Measurements from ENCODE around the gene ADGRL3. TPM values are rescaled to one million over a fixed set of nuclear protein-coding genes. Genes with fewer than 3 reads are reported as not detected.

Gene ADGRL3
- total RNA-seq, 1 donor from 2014 or later, result not detected

DNA sequence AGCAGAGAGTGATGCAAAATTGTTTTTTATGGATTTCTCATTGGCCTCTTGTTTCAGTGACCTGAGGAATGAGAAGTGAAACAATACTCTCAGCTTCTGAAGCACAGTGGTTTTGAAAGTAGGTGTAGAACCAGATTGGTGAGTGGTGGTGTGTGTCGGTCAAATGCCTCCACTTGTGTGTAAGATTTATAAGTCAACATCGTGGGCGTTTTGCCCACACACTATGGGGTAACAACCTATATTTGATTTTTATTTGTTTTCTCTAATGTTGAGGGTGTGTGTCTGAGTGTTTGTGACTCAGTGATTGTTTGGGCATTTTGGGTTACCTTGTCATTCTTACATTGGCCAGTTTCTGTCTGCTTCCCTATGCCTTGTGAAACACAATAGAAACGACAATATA is 23.3 kb downstream of the ADGRL3 start:
- TF ChIP-seq, protein P1, sequence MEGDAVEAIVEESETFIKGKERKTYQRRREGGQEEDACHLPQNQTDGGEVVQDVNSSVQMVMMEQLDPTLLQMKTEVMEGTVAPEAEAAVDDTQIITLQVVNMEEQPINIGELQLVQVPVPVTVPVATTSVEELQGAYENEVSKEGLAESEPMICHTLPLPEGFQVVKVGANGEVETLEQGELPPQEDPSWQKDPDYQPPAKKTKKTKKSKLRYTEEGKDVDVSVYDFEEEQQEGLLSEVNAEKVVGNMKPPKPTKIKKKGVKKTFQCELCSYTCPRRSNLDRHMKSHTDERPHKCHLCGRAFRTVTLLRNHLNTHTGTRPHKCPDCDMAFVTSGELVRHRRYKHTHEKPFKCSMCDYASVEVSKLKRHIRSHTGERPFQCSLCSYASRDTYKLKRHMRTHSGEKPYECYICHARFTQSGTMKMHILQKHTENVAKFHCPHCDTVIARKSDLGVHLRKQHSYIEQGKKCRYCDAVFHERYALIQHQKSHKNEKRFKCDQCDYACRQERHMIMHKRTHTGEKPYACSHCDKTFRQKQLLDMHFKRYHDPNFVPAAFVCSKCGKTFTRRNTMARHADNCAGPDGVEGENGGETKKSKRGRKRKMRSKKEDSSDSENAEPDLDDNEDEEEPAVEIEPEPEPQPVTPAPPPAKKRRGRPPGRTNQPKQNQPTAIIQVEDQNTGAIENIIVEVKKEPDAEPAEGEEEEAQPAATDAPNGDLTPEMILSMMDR (IDR thresholded peaks at IDR 0.05), result no peak
- H3K9me3 Mint-ChIP-seq, result peaks cover 2% of the 10 kb centered on the region
- intact Hi-C loops (cut with micrococcal nuclease), result no loop called here
- CTCF ChIA-PET, result no interaction called here
- DNase-seq (no peak), ATAC-seq (ENCODE audit: low read depth) (no peak)
- POLR2A ChIA-PET, result no interaction called here
- H3K4me1 Mint-ChIP-seq, result no peaks in the 10 kb centered on the region
- H3K36me3 Mint-ChIP-seq (ENCODE audit: low read depth), result no peaks in the 10 kb centered on the region
- no peak overlapping the region for H3K27ac Mint-ChIP-seq
- H3K27me3 Mint-ChIP-seq, result no peaks in the 10 kb centered on the region
- no peak overlapping the region for H3K4me3 Mint-ChIP-seq

DNA sequence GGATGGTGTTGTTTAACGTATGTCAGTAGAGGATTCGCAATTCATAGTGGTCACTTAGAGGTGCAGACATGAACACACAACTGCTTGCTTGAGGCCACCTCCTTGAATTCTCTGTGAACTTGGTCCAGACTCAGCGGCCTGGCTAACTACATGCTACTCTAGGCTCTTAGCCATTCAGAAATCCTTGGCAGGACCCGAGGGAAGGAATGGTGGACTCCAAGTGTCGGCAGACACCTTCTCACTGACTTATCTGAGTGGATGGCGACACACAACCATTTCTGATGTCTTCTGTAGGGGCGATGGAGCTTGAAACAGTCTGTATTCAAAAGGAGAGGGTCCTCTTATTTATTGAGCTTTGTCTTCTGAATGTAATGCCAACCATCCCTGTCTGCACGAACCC is 24.4 kb downstream of the ADGRL3 start:
- Mint-ChIP-seq H3K4me3 (no peak overlapping the region), H3K9me3 (peaks cover 2% of the 10 kb centered on the region), H3K4me1 (no peaks in the 10 kb centered on the region), H3K27ac (no peak overlapping the region), H3K27me3 (no peaks in the 10 kb centered on the region), H3K36me3 (ENCODE audit: low read depth) (no peaks in the 10 kb centered on the region)
- no peak for DNase-seq
- intact Hi-C loops (cut with micrococcal nuclease), result no loop called here
- ChIA-PET CTCF (no interaction called here), POLR2A (no interaction called here)
- ATAC-seq (ENCODE audit: low read depth), result no peak
- TF ChIP-seq, protein P1 (IDR thresholded peaks at IDR 0.05), result no peak

DNA sequence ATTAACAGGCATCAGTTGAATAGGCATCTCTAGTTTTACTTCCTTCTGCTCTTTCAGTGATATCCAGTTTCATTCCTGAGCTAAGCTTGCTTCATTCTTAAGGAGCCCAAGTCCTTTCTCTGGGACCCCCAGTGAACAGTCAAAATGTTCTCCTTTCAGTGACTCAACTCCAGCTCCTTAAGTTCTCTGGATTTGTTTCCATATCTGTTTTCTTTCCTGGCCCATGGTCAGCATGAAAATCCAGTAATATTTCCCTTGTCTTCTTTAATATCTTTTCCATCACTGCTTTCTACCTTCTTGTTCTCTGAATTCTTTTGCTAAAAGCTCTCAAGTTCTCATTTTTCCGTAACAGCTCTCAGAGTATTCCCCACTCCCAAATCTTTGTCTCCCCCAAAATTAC is 25.5 kb downstream of the ADGRL3 start:
- TF ChIP-seq, protein P1 (IDR thresholded peaks at IDR 0.05), result no peak
- no peaks in the 10 kb centered on the region for H3K4me1 Mint-ChIP-seq
- ChIA-PET CTCF (no interaction called here), POLR2A (no interaction called here)
- intact Hi-C loops (cut with micrococcal nuclease), result no loop called here
- H3K27ac Mint-ChIP-seq, result no peak overlapping the region
- no peaks in the 10 kb centered on the region for H3K27me3 Mint-ChIP-seq
- H3K4me3 Mint-ChIP-seq, result no peak overlapping the region
- peaks cover 2% of the 10 kb centered on the region for H3K9me3 Mint-ChIP-seq
- no peak for DNase-seq
- ATAC-seq (ENCODE audit: low read depth), result no peak
- no peaks in the 10 kb centered on the region for H3K36me3 Mint-ChIP-seq (ENCODE audit: low read depth)

DNA sequence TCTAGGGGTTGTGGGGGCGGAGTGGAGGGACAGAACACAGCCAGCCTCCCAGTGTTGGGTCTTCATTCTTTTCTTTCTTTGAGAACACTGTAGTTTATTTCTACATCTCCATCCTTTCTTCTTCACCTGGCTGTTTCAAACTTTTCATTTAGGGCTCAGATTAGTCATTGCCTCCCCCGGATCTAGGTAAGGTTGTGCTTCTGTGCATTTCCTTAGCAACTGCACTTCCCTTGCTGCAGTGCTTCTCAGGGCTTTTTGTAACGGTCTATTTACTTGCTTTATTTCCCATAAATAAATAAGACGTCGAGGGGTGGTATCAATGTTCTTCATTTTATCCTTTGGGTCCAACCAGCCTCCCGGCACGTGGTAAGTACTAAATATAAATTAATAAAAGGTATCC is 31.3 kb downstream of the ADGRL3 start:
- peaks cover 6% of the 10 kb centered on the region for H3K9me3 Mint-ChIP-seq
- H3K27me3 Mint-ChIP-seq, result no peaks in the 10 kb centered on the region
- ATAC-seq (ENCODE audit: low read depth), result no peak
- H3K27ac Mint-ChIP-seq, result no peak overlapping the region
- DNase-seq, result no peak
- ChIA-PET POLR2A (no interaction called here), CTCF (no interaction called here)
- H3K36me3 Mint-ChIP-seq (ENCODE audit: low read depth), result no peaks in the 10 kb centered on the region
- intact Hi-C loops (cut with micrococcal nuclease), result no loop called here
- no peaks in the 10 kb centered on the region for H3K4me1 Mint-ChIP-seq
- TF ChIP-seq, protein P1 (IDR thresholded peaks at IDR 0.05), result no peak
- H3K4me3 Mint-ChIP-seq, result no peak overlapping the region

DNA sequence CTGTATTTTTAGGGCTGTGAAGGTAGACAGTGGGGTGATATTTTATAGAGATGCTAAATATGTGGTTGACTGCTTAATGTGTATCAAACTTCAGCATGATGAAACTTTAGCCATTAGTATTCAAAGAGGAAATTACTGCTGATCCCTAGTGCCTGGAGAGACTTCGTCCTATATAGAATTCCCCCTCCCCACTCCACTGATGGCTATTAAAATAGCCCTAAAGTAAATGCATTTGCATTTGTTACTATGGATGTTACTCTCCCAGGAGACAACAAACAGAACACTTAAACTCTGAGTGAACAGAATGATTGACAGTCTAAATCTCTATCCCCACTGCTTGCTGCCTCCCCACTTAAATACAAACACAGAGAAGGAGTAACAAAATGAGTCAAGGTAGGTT is 39.1 kb downstream of the ADGRL3 start:
- Mint-ChIP-seq H3K36me3 (ENCODE audit: low read depth) (no peaks in the 10 kb centered on the region), H3K4me1 (no peaks in the 10 kb centered on the region), H3K9me3 (peaks cover 4% of the 10 kb centered on the region), H3K27me3 (no peaks in the 10 kb centered on the region), H3K4me3 (no peak overlapping the region), H3K27ac (no peak overlapping the region)
- ATAC-seq (ENCODE audit: low read depth) (no peak), DNase-seq (no peak)
- CTCF ChIA-PET, result no interaction called here
- intact Hi-C loops (cut with micrococcal nuclease), result no loop called here
- TF ChIP-seq, protein P1 (IDR thresholded peaks at IDR 0.05), result no peak
- POLR2A ChIA-PET, result no interaction called here
